Body of pancreas (tissue), 4 donors: Measurements from ENCODE around the gene UMODL1. TPM values are rescaled to one million over a fixed set of nuclear protein-coding genes. Genes with fewer than 3 reads are reported as not detected.

Source experiments
- ATAC-seq: fragments of 150-250 bp; one replicate; pipeline ENCODE4 v1.9.1; 2016
- DNase-seq, 4 donors: peaks; one replicate each; pipeline ENCODE4 v3.0.0-alpha.2; 2019
- H3K27ac ChIP-seq, 4 donors: fragments of 200-600 bp; sonication (generic); 1 replicate in 3 of 4; 2 replicates in 1 of 4; pipeline versions ENCODE4 v1.5.1 to v1.6.1; 2016 to 2019; ENCODE audit warnings: mild to moderate bottlenecking in 1 of 4, mixed read lengths in 1 of 4, moderate library complexity in 1 of 4
- H3K27me3 ChIP-seq, 2 donors: fragments of 200-600 bp; sonication (generic); one replicate each; pipeline ENCODE4 v1.6.0; 2016; ENCODE audit warnings: mild to moderate bottlenecking in 1 of 2
- H3K36me3 ChIP-seq, 2 donors: fragments of 200-600 bp; sonication (generic); replicated peaks in 1 of 2; 2 replicates each; pipeline ENCODE4 v1.5.1; 2016; ENCODE audit warnings: low read depth in 2 of 2; ENCODE audit not compliant: insufficient read depth in 1 of 2
- H3K4me1 ChIP-seq: fragments of 200-600 bp; sonication (generic); one replicate; pipeline ENCODE4 v1.6.0; 2016
- H3K4me3 ChIP-seq, 2 donors: fragments of 200-600 bp; sonication (generic); 1 replicate in 1 of 2; 2 replicates in 1 of 2; pipeline ENCODE4 v1.5.1; 2016 to 2019
- H3K9me3 ChIP-seq, 3 donors: fragments of 200-600 bp; sonication (generic); 1 replicate in 2 of 3; 2 replicates in 1 of 3; pipeline ENCODE4 v1.5.1; 2016
- POLR2A ChIP-seq, 3 donors: fragments of 450-650 bp; IDR thresholded peaks; one replicate each; pipeline ENCODE4 v1.6.1; 2016; ENCODE audit warnings: antibody characterized with exemption in 3 of 3, mild to moderate bottlenecking in 2 of 3
- WGBS, 2 donors: methylation state at CpG; one replicate each; pipeline ENCODE4 v1.1.5; 2017; 5-methylcytosine and 5-hydroxymethylcytosine counted together
- intact Hi-C: fragments of 100-400 bp; cut with DNase I; formaldehyde crosslinking; loops from one replicate; pipeline ENCODE4 v1.15.1; 2023
- total RNA-seq, 2 donors: library from RNA; depleted of rRNA; stranded (reverse); fragments of >200 nt; gene quantifications; one replicate each; pipeline ENCODE4 v1.1.0, GENCODE V29; 2016
- TF ChIP-seq, protein P1 (sequence below), 7 experiments: fragments of 450-650 bp in 4 of 7; fragments of 200-600 bp in 3 of 7; sonication (generic) in 3 of 7; IDR thresholded peaks; one replicate each; pipeline ENCODE4 v1.5.1; 2016 to 2019; ENCODE audit warnings: antibody characterized with exemption in 7 of 7

UMODL1 gene
- total RNA-seq, 2 donors from 2014 or later = not detected

DNA sequence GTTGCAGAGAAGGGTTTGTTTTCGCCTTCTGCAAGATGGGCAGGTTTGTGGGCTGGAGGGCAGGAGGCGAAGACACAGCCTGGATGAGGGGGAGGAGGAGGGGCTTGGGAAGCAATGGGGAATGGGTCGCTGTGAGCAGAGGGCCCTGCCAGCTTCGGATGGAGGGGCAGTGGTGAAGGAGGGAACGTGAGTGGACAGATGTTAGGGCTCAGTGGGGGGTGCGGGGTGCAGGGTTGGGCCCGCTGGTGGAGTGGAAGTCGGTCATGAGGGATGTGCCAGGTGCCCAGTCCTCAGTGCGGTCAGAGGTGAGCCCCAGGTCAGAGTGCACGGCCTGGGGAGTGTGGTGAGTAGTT, 92.4 kb downstream of the UMODL1 start:
- Histone ChIP-seq H3K4me3 (no peak overlapping the region), H3K9me3 (no peaks in the 10 kb centered on the region), H3K27ac (no peak overlapping the region), H3K27me3 (no peaks in the 10 kb centered on the region), H3K4me1 (no peaks in the 10 kb centered on the region), H3K36me3 (no peaks in the 10 kb centered on the region)
- TF ChIP-seq POLR2A (IDR thresholded peaks at IDR 0.05) = no peak
- TF ChIP-seq, protein P1, sequence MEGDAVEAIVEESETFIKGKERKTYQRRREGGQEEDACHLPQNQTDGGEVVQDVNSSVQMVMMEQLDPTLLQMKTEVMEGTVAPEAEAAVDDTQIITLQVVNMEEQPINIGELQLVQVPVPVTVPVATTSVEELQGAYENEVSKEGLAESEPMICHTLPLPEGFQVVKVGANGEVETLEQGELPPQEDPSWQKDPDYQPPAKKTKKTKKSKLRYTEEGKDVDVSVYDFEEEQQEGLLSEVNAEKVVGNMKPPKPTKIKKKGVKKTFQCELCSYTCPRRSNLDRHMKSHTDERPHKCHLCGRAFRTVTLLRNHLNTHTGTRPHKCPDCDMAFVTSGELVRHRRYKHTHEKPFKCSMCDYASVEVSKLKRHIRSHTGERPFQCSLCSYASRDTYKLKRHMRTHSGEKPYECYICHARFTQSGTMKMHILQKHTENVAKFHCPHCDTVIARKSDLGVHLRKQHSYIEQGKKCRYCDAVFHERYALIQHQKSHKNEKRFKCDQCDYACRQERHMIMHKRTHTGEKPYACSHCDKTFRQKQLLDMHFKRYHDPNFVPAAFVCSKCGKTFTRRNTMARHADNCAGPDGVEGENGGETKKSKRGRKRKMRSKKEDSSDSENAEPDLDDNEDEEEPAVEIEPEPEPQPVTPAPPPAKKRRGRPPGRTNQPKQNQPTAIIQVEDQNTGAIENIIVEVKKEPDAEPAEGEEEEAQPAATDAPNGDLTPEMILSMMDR (IDR thresholded peaks at IDR 0.05) = no peak
- ATAC-seq (no peak), DNase-seq (peak in 1 of 4 donors; percentile 4)
- 87% methylated on average over 10 of the region's 10 CpGs for WGBS, 2 donors
- intact Hi-C loops = no loop called here

DNA sequence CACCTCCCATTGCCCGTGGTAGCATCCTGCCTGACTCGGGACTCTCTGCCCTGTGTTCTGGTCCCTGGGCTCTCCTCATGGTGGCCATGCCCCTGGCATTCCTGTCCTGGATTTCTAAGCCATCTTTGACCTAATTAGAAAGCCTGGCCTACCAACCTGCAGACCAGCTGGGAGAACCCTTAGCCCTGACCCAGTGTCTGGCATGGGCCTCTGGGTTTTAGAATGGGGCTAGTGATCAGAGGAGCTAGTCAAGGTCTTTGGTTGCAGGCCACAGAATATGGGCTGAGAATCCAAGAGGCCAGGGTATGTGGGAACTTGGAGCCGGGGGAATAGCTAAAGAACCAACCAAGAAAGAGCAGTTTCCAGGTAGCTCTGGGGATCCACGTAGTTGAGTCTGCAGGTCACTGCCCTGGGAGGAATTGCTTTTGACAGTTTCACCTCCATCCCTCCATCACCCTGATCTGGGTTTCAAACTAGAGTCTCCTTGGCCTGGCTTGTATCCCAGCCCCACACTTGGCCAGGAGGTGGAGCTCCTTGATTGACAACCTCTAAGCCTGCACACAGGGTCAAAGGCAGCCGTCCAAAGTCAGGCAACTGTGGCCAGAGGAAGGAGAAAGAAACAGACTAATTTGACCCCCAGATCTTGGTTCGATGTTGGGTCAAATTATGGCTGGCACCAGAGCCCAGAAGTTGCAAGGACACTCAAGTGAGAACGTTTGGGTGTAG, 93.1 kb downstream of the UMODL1 start:
- no peak for ATAC-seq
- DNase-seq = peak; percentile 35 to 74 (median 66)
- Histone ChIP-seq H3K27ac (no peak overlapping the region), H3K36me3 (no peaks in the 10 kb centered on the region), H3K27me3 (no peaks in the 10 kb centered on the region), H3K4me3 (no peak overlapping the region), H3K9me3 (no peaks in the 10 kb centered on the region), H3K4me1 (no peaks in the 10 kb centered on the region)
- TF ChIP-seq, protein P1 (IDR thresholded peaks at IDR 0.05) = peak in 5 of 7 experiments; percentile 35 to 62 (median 44)
- no peak for TF ChIP-seq POLR2A (IDR thresholded peaks at IDR 0.05)
- intact Hi-C loops = no loop called here
- WGBS, 2 donors = 41 to 43% methylated on average over 7 of the region's 7 CpGs

DNA sequence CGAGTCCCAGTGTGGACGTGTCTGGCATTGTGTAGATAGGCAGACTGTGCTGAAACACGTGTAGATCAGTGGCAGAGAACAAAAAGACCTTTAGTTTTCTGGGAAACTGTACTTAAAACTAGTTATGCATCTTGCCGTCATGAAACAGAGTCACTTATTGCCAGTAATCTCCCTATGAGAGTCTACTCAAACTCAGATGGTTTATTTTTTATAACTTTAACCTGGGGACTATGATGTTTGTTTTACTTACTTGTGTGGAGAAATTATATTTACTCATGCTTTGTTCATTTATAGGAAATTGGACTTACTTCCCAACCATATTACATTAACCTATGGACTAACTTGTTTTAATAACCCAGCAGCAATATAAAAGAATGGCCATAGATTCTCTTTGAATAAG, 93.7 kb downstream of the UMODL1 start:
- Histone ChIP-seq H3K9me3 (no peaks in the 10 kb centered on the region), H3K27me3 (no peaks in the 10 kb centered on the region), H3K27ac (no peak overlapping the region), H3K4me3 (no peak overlapping the region), H3K36me3 (no peaks in the 10 kb centered on the region), H3K4me1 (no peaks in the 10 kb centered on the region)
- 62 to 75% methylated on average over 4 of the region's 4 CpGs for WGBS, 2 donors
- no peak for TF ChIP-seq POLR2A (IDR thresholded peaks at IDR 0.05)
- TF ChIP-seq, protein P1 (IDR thresholded peaks at IDR 0.05) = no peak
- ATAC-seq = no peak
- intact Hi-C loops = no loop called here
- no peak for DNase-seq

DNA sequence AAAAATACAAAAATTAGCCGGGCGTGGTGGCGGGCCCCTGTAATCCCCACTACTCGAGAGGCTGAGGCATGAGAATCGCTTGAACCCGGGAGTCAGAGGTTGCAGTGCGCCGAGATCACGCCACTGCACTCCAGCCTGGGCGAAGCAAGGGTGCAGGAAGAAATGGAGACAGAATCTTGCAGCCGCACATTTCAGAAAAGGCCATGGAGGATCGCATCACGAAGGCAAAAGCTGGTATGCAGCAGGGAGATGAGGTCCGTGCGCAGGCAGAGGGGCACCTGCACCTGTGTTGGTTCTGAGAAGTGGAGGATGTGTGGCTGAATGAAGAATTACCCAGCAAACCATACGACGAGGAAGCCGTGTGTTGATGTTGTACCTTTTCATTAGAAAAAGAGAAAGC, 94.8 kb downstream of the UMODL1 start:
- Histone ChIP-seq H3K27ac (no peak overlapping the region), H3K4me3 (no peak overlapping the region), H3K9me3 (no peaks in the 10 kb centered on the region), H3K4me1 (no peaks in the 10 kb centered on the region), H3K36me3 (no peaks in the 10 kb centered on the region), H3K27me3 (no peaks in the 10 kb centered on the region)
- no peak for TF ChIP-seq POLR2A (IDR thresholded peaks at IDR 0.05)
- TF ChIP-seq, protein P1 (IDR thresholded peaks at IDR 0.05) = no peak
- no peak for ATAC-seq
- 86 to 89% methylated on average over 18 of the region's 18 CpGs for WGBS, 2 donors
- intact Hi-C loops = no loop called here
- DNase-seq = peak in 1 of 4 donors; percentile 1

DNA sequence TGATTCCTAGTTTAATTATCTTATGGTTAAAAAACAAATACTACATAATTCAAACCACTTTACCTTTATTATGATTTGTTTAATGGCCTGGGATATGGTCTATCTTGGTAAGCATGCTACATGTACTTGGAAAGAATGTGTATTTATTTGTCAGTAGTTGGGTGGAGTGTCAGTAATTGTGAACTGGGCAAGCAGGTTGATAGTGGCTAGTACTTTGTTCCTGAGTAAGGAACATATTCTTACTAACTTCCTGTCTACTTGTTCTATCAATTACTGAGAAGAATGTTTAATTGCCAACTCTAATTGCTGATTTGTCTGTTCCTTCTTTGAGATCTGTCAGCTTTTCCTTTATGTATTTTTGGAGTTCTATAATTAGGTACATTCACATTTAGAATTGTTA, 98.6 kb downstream of the UMODL1 start:
- DNase-seq (no peak), ATAC-seq (no peak)
- TF ChIP-seq POLR2A (IDR thresholded peaks at IDR 0.05) = no peak
- TF ChIP-seq, protein P1 (IDR thresholded peaks at IDR 0.05) = no peak
- Histone ChIP-seq H3K36me3 (no peaks in the 10 kb centered on the region), H3K27ac (no peak overlapping the region), H3K4me3 (no peak overlapping the region), H3K27me3 (no peaks in the 10 kb centered on the region), H3K4me1 (no peaks in the 10 kb centered on the region), H3K9me3 (no peaks in the 10 kb centered on the region)
- intact Hi-C loops = no loop called here
